Stimulated activated naive CD8-positive, alpha-beta T cell treated with anti-CD3 and anti-CD28 coated beads, Interleukin-15, Interleukin-2, amounts not matched to agents 100 ng/mL and 50 ng/mL, for 24 hours (primary cell): ENCODE results near the gene KRTAP27-1.

Source experiments
- H3K27ac Mint-ChIP-seq: one replicate; pipeline ENCODE4 v1.8.0; 2021; ENCODE audit warnings: mild to moderate bottlenecking, mixed read lengths
- H3K27me3 Mint-ChIP-seq: one replicate; pipeline ENCODE4 v1.8.0; 2021; ENCODE audit warnings: mixed read lengths
- H3K36me3 Mint-ChIP-seq: one replicate; pipeline ENCODE4 v1.8.0; 2021; ENCODE audit warnings: low read depth, mixed read lengths
- H3K4me1 Mint-ChIP-seq: one replicate; pipeline ENCODE4 v1.8.0; 2021; ENCODE audit warnings: low read depth, mixed read lengths
- H3K4me3 Mint-ChIP-seq: one replicate; pipeline ENCODE4 v1.8.0; 2021; ENCODE audit warnings: mild to moderate bottlenecking, mixed read lengths
- H3K9me3 Mint-ChIP-seq: one replicate; pipeline ENCODE4 v1.8.0; 2021; ENCODE audit warnings: mixed read lengths

The KRTAP27-1 gene

GRCh38 chr21:30337276-30337744 is at the start of gene KRTAP27-1:
TSS of gene KRTAP27-1 (minus strand) at chr21:30337694. CDS start at chr21:30337668, 26 bp downstream.
- Mint-ChIP-seq H3K4me1 (no peaks in the 10 kb centered on the region), H3K4me3 (no peak within 1 kb of the TSS), H3K9me3 (no peaks in the 10 kb centered on the region), H3K27me3 (no peaks in the 10 kb centered on the region), H3K36me3 (no peaks in the 10 kb centered on the region), H3K27ac (no peak within 1 kb of the TSS)

- H3K27ac Mint-ChIP-seq = no peak overlapping the region
- H3K27me3 Mint-ChIP-seq = peaks cover 3% of the 10 kb centered on the region
- H3K36me3 Mint-ChIP-seq = no peaks in the 10 kb centered on the region
- H3K4me3 Mint-ChIP-seq = no peak overlapping the region
- no peaks in the 10 kb centered on the region for H3K4me1 Mint-ChIP-seq
- H3K9me3 Mint-ChIP-seq = no peaks in the 10 kb centered on the region
Observed at GRCh38 chr21:30382201-30382600, 44.7 kb upstream of the KRTAP27-1 start.

DNA sequence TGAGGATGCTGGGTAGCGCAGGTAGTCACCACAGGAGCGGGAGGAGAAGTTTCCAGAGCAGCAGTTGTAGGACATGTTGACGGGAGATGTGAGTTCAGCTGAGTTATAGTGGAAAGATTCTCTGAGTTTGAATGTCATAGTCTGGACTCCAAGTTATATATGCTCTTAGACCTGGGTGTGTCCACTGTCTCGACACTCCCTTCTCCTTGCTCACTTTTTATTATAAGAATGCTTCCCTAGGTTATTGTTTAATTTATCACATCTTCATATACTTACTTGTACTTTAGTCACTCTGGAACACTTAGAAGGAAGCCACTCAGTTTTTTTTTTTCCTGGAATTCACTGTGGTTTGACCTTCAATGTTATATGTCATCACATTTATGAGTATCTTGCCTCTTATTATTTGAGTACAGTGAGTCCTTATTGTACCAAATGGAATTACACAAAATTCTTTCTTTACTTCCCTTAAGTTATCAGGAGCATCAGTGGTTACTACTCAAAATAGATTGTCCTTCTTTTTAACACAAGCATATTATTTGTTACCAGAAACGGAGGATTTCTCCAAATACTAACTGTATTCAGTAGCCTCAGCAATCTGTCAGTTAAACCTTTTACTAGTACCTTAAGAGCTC is 34.8 kb upstream of the KRTAP27-1 start, which contains the start of gene KRTAP13-2:
Gene KRTAP13-2 (minus strand): TSS at position 133 of the 632 bp plus-strand sequence. CDS start 58 bp downstream, at position 75.
- Mint-ChIP-seq H3K27ac (no peak within 1 kb of the TSS), H3K27me3 (no peaks in the 10 kb centered on the region), H3K4me1 (no peaks in the 10 kb centered on the region), H3K9me3 (no peaks in the 10 kb centered on the region), H3K4me3 (no peak within 1 kb of the TSS), H3K36me3 (no peaks in the 10 kb centered on the region)

GRCh38 chr21:30355906-30356305 is 18.4 kb upstream of the KRTAP27-1 start:
- no peak overlapping the region for H3K4me3 Mint-ChIP-seq
- no peaks in the 10 kb centered on the region for H3K9me3 Mint-ChIP-seq
- no peaks in the 10 kb centered on the region for H3K4me1 Mint-ChIP-seq
- H3K27ac Mint-ChIP-seq = no peak overlapping the region
- H3K36me3 Mint-ChIP-seq = no peaks in the 10 kb centered on the region
- no peaks in the 10 kb centered on the region for H3K27me3 Mint-ChIP-seq

GRCh38 chr21:30354308-30355005 is 17.0 kb upstream of the KRTAP27-1 start:
- H3K27me3 Mint-ChIP-seq = no peaks in the 10 kb centered on the region
- H3K9me3 Mint-ChIP-seq = no peaks in the 10 kb centered on the region
- H3K27ac Mint-ChIP-seq = no peak overlapping the region
- no peak overlapping the region for H3K4me3 Mint-ChIP-seq
- no peaks in the 10 kb centered on the region for H3K36me3 Mint-ChIP-seq
- H3K4me1 Mint-ChIP-seq = no peaks in the 10 kb centered on the region

DNA sequence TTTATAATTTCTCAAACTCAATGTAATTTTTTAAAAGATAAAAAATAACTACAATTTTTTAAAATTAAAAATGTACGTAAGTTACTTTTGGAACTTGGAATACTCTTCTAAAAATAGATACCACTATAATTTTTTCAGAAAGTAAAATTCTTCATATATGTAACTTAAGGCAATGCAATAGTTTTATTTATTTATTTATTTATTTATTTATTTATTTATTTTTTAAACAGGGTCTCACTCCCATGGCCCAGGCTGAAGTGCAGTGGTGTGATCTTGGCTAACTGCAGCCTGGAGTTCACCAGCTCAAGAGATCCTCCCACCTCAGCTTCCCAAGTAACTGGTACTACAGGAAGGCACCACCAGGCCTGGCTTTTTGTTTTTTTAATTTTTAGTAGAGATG is 14.0 kb upstream of the KRTAP27-1 start:
- Mint-ChIP-seq H3K4me3 (no peak overlapping the region), H3K27me3 (no peaks in the 10 kb centered on the region), H3K4me1 (no peaks in the 10 kb centered on the region), H3K9me3 (no peaks in the 10 kb centered on the region), H3K27ac (no peak overlapping the region), H3K36me3 (no peaks in the 10 kb centered on the region)

DNA sequence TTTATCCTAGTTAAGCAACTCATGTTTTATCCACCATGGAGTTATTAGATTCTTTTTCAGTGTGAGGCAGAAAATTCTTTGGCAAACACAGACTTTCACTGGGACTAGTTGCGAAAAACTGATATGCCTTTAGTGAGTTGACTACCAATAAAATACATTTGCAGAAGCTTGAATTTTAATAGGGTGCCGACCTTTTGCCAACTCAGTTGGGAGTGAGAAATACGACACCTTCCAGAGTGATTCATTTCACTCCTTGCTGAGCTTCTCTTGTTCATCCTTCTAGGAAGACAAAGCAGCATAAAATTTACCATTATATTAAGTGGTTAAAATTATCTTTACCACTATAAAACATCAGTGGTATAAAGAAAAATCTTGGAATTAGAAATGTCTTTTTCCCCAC is 12.1 kb upstream of the KRTAP27-1 start:
- H3K9me3 Mint-ChIP-seq = no peaks in the 10 kb centered on the region
- H3K27ac Mint-ChIP-seq = no peak overlapping the region

GRCh38 chr21:30348506-30348905 is 11.0 kb upstream of the KRTAP27-1 start, which contains the start of gene KRTAP23-1:
TSS of gene KRTAP23-1 (minus strand) at chr21:30348606. CDS start at chr21:30348606, 0 bp downstream.
- H3K27me3 Mint-ChIP-seq = no peaks in the 10 kb centered on the region
- H3K36me3 Mint-ChIP-seq = no peaks in the 10 kb centered on the region
- H3K4me3 Mint-ChIP-seq = no peak within 1 kb of the TSS
- no peak within 1 kb of the TSS for H3K27ac Mint-ChIP-seq
- no peaks in the 10 kb centered on the region for H3K9me3 Mint-ChIP-seq
- H3K4me1 Mint-ChIP-seq = no peaks in the 10 kb centered on the region

More for the DNA sequence above, 12.1 kb upstream of the KRTAP27-1 start:
- Mint-ChIP-seq H3K4me3 (no peak overlapping the region), H3K36me3 (no peaks in the 10 kb centered on the region), H3K4me1 (no peaks in the 10 kb centered on the region), H3K27me3 (no peaks in the 10 kb centered on the region)

DNA sequence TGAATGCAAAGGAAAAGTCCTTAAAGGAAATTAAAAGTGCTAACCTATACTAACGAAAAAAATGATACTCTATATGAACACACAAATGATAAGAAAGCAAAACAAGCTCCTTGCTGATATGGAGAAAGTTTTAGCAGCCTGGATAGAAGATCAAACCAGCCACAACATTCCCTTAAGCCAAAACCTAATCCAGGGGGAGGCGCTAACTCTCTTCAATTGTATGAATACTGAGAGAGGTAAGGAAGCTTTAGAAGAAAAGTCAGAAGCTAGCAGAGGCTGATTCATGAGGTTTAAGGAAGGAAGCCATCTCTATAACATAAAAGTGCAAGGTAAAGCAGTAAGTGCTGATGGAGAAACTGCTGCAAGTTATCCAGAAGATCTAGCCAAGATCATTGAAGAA is 7.5 kb upstream of the KRTAP27-1 start:
- no peak overlapping the region for H3K4me3 Mint-ChIP-seq
- H3K9me3 Mint-ChIP-seq = no peaks in the 10 kb centered on the region
- no peaks in the 10 kb centered on the region for H3K36me3 Mint-ChIP-seq
- no peak overlapping the region for H3K27ac Mint-ChIP-seq
- H3K27me3 Mint-ChIP-seq = no peaks in the 10 kb centered on the region
- H3K4me1 Mint-ChIP-seq = no peaks in the 10 kb centered on the region

- no peaks in the 10 kb centered on the region for H3K27me3 Mint-ChIP-seq
- no peaks in the 10 kb centered on the region for H3K4me1 Mint-ChIP-seq
- no peaks in the 10 kb centered on the region for H3K36me3 Mint-ChIP-seq
- H3K4me3 Mint-ChIP-seq = no peak overlapping the region
- no peak overlapping the region for H3K27ac Mint-ChIP-seq
- H3K9me3 Mint-ChIP-seq = no peaks in the 10 kb centered on the region
Observed at GRCh38 chr21:30340714-30341573, 3.5 kb upstream of the KRTAP27-1 start.

GRCh38 chr21:30338717-30339116 is 1.2 kb upstream of the KRTAP27-1 start:
- Mint-ChIP-seq H3K27me3 (no peaks in the 10 kb centered on the region), H3K27ac (no peak overlapping the region), H3K4me3 (no peak overlapping the region), H3K4me1 (no peaks in the 10 kb centered on the region), H3K9me3 (no peaks in the 10 kb centered on the region), H3K36me3 (no peaks in the 10 kb centered on the region)

GRCh38 chr21:30337772-30338171 is 278 bp upstream of the KRTAP27-1 start:
- Mint-ChIP-seq H3K4me3 (no peak overlapping the region), H3K4me1 (no peaks in the 10 kb centered on the region), H3K27me3 (no peaks in the 10 kb centered on the region), H3K36me3 (no peaks in the 10 kb centered on the region), H3K27ac (no peak overlapping the region), H3K9me3 (no peaks in the 10 kb centered on the region)

DNA sequence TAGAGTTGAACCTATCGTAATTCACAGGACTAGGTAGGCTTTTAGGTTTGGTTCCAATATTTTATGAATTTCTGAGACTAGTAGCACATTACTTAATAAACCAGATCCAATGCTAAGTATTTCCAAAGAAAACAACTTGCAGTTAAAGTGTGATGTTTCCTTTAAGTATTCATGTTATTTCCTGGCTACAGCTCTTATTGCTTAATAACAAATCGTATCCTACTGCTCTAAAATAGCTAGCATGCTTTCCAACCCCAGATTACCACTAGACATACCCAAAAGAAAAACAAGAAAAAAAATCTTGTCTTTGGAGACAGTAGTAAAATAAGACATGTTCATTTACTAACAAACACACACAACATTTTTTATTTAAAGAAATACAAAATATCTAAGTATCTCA is 898 bp downstream of the KRTAP27-1 start:
- H3K27me3 Mint-ChIP-seq = no peaks in the 10 kb centered on the region
- H3K36me3 Mint-ChIP-seq = no peaks in the 10 kb centered on the region
- H3K27ac Mint-ChIP-seq = no peak overlapping the region
- H3K9me3 Mint-ChIP-seq = no peaks in the 10 kb centered on the region
- H3K4me1 Mint-ChIP-seq = no peaks in the 10 kb centered on the region
- no peak overlapping the region for H3K4me3 Mint-ChIP-seq

DNA sequence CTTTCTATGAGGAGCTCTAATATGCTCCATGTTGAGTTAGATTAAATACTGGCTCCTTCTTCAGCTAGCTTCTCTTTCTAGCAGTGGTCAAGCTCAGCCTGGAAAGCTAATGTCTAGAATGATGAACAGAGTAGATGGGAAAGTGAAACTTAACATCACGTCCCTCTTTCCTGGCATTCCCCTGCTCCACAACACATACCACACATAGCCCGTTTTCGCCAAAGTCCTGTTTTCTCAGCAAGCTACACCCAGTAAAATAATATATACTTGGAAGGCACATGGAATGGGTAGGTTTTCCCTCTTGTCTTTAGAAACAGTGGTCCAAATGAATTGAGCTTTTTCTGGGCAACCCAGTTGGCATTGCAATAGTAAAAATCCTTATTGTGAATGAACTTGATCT is 3.8 kb downstream of the KRTAP27-1 start:
- Mint-ChIP-seq H3K9me3 (no peaks in the 10 kb centered on the region), H3K4me1 (no peaks in the 10 kb centered on the region), H3K27me3 (no peaks in the 10 kb centered on the region), H3K36me3 (no peaks in the 10 kb centered on the region), H3K4me3 (no peak overlapping the region), H3K27ac (no peak overlapping the region)

DNA sequence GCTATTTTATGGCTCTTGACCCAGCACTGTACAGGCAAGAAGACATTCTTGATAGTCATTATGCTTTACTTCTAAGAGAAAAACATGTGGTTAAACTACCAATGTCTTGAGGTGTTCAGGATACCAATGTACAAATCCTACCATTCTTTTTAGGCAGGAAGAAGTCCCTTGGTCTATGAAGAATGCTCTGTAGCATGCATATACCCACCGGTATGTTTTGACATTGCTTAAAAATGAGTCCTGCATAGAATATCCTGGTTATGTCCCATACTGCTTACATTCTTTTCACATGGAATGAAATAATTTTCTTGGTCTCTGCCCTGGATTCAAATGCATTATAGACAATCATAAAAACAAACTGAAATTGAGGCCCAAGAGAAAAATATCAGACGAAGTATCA is 4.8 kb downstream of the KRTAP27-1 start:
- Mint-ChIP-seq H3K4me1 (no peaks in the 10 kb centered on the region), H3K9me3 (no peaks in the 10 kb centered on the region), H3K4me3 (no peak overlapping the region), H3K27ac (no peak overlapping the region), H3K27me3 (no peaks in the 10 kb centered on the region), H3K36me3 (no peaks in the 10 kb centered on the region)
